WTC11 (cell line): ENCODE measurements around the gene TCEAL9. TPM values are rescaled to one million over a fixed set of nuclear protein-coding genes. Genes with fewer than 3 reads are reported as not detected.

Experiments used
- ATAC-seq: fragments of 200-7000 bp; cut with Tn5 transposase; 2 replicates; pipeline ENCODE4 v1.10.0; 2021; ENCODE audit warnings: mild to moderate bottlenecking, moderate library complexity
- CTCF ChIA-PET: fragments of 300-600 bp; sonication (Branson Sonifier 250); formaldehyde crosslinking; loops from one replicate; lab custom pipeline; 2021; ENCODE audit warnings: antibody characterized with exemption; lab: Charles Lee
- POLR2A ChIA-PET: fragments of 350-600 bp; sonication (Branson Sonifier 250); formaldehyde crosslinking; loops from one replicate; lab custom pipeline; 2021; ENCODE audit warnings: antibody characterized with exemption; lab: Charles Lee
- DNase-seq: peaks from one replicate; pipeline ENCODE4 v3.0.0; 2021; ENCODE audit warnings: low spot score
- H3K27ac Mint-ChIP-seq: 2 replicates; pipeline ENCODE4 v1.8.0; 2021; ENCODE audit warnings: mixed read lengths
- H3K27me3 Mint-ChIP-seq: 2 replicates; pipeline ENCODE4 v1.8.0; 2021; ENCODE audit warnings: low read depth, mild to moderate bottlenecking, moderate library complexity, mixed read lengths
- H3K36me3 Mint-ChIP-seq: 2 replicates; pipeline ENCODE4 v1.8.0; 2021; ENCODE audit warnings: mixed read lengths
- H3K4me1 Mint-ChIP-seq: 2 replicates; pipeline ENCODE4 v1.8.0; 2022; ENCODE audit warnings: mixed read lengths
- H3K4me3 Mint-ChIP-seq: 2 replicates; pipeline ENCODE4 v1.8.0; 2021; ENCODE audit warnings: mild to moderate bottlenecking, moderate library complexity, mixed read lengths
- H3K9me3 Mint-ChIP-seq: 2 replicates; pipeline ENCODE4 v1.8.0; 2021; ENCODE audit warnings: mixed read lengths
- CREB1 ChIP-seq: sonication (generic); formaldehyde crosslinking; IDR thresholded peaks from 2 replicates; pipeline ENCODE4 v1.8.0; 2023; ENCODE audit warnings: mild to moderate bottlenecking, missing genetic modification reagents
- CREM ChIP-seq: sonication (generic); formaldehyde crosslinking; IDR thresholded peaks from 2 replicates; pipeline ENCODE4 v1.8.1; 2022; ENCODE audit warnings: mild to moderate bottlenecking, missing genetic modification reagents, moderate library complexity
- EMX1 ChIP-seq: fragments of 250-450 bp; sonication (Bioruptor Pico); IDR thresholded peaks from 2 replicates; pipeline ENCODE4 v1.8.0; 2021; ENCODE audit warnings: mild to moderate bottlenecking
- FOXJ3 ChIP-seq: sonication (generic); formaldehyde crosslinking; IDR thresholded peaks from 2 replicates; pipeline ENCODE4 v1.9.0; 2021; ENCODE audit warnings: missing genetic modification reagents, mild to moderate bottlenecking, borderline replicate concordance
- JAZF1 ChIP-seq: fragments of 250-450 bp; sonication (Bioruptor Pico); IDR thresholded peaks from 2 replicates; pipeline ENCODE4 v1.9.0; 2021; ENCODE audit warnings: moderate library complexity, mild to moderate bottlenecking, inconsistent platforms
- NFATC4 ChIP-seq: fragments of 250-450 bp; sonication (Bioruptor Pico); IDR thresholded peaks from 2 replicates; pipeline ENCODE4 v1.9.0; 2021; ENCODE audit warnings: mild to moderate bottlenecking
- NFE2L1 ChIP-seq: sonication (generic); formaldehyde crosslinking; IDR thresholded peaks from 2 replicates; pipeline ENCODE4 v1.8.1; 2023; ENCODE audit warnings: missing genetic modification reagents
- NFYB ChIP-seq: sonication (generic); formaldehyde crosslinking; conservative IDR thresholded peaks from 2 replicates; pipeline ENCODE4 v1.8.0; 2022; ENCODE audit warnings: low read depth, missing genetic modification reagents
- NR3C1 ChIP-seq: sonication (generic); formaldehyde crosslinking; conservative IDR thresholded peaks from 2 replicates; pipeline ENCODE4 v1.8.1; 2023; ENCODE audit warnings: low read depth, mild to moderate bottlenecking, missing genetic modification reagents
- PRRX2 ChIP-seq: fragments of 250-450 bp; sonication (Bioruptor Pico); IDR thresholded peaks from 2 replicates; pipeline ENCODE4 v1.8.0; 2021; ENCODE audit warnings: mild to moderate bottlenecking
- SOX15 ChIP-seq: fragments of 250-450 bp; sonication (Bioruptor Pico); IDR thresholded peaks from 2 replicates; pipeline ENCODE4 v1.9.0; 2021; ENCODE audit warnings: mild to moderate bottlenecking
- SP1 ChIP-seq: sonication (generic); formaldehyde crosslinking; conservative IDR thresholded peaks from 2 replicates; pipeline ENCODE4 v1.8.1; 2022; ENCODE audit warnings: missing genetic modification reagents
- TCF7 ChIP-seq: sonication (generic); formaldehyde crosslinking; IDR thresholded peaks from 2 replicates; pipeline ENCODE4 v1.8.0; 2022; ENCODE audit warnings: mild to moderate bottlenecking, low read depth, missing genetic modification reagents, moderate library complexity
- TEAD1 ChIP-seq: sonication (generic); formaldehyde crosslinking; IDR thresholded peaks from 2 replicates; pipeline ENCODE4 v1.8.0; 2022; ENCODE audit warnings: mild to moderate bottlenecking, missing genetic modification reagents
- TEAD4 ChIP-seq: sonication (generic); formaldehyde crosslinking; IDR thresholded peaks from 2 replicates; pipeline ENCODE4 v1.8.0; 2022; ENCODE audit warnings: mild to moderate bottlenecking, missing genetic modification reagents
- TP53 ChIP-seq: sonication (generic); formaldehyde crosslinking; IDR thresholded peaks from 2 replicates; pipeline ENCODE4 v1.8.1; 2023; ENCODE audit warnings: mild to moderate bottlenecking, missing genetic modification reagents
- ZNF138 ChIP-seq: sonication (generic); formaldehyde crosslinking; conservative IDR thresholded peaks from 2 replicates; pipeline ENCODE4 v1.8.1; 2022; ENCODE audit warnings: mild to moderate bottlenecking, moderate library complexity, missing genetic modification reagents
- ZNF232 ChIP-seq: sonication (generic); formaldehyde crosslinking; IDR thresholded peaks from 2 replicates; pipeline ENCODE4 v1.8.0; 2022; ENCODE audit warnings: mild to moderate bottlenecking, missing genetic modification reagents
- ZNF263 ChIP-seq: sonication (generic); formaldehyde crosslinking; IDR thresholded peaks from 2 replicates; pipeline ENCODE4 v1.8.1; 2022; ENCODE audit warnings: low read depth, mild to moderate bottlenecking, moderate library complexity, missing genetic modification reagents
- total RNA-seq: library from RNA; stranded (reverse); gene quantifications from 3 replicates; pipeline ENCODE4 v1.2.3, GENCODE V29; 2021
- TF ChIP-seq, protein P1 (sequence below): sonication (generic); formaldehyde crosslinking; IDR thresholded peaks from 2 replicates; pipeline ENCODE4 v1.8.1; 2022; ENCODE audit warnings: mild to moderate bottlenecking, moderate library complexity, missing genetic modification reagents
- TF ChIP-seq, protein P2 (sequence below): sonication (generic); formaldehyde crosslinking; IDR thresholded peaks from 2 replicates; pipeline ENCODE4 v1.8.1; 2022; ENCODE audit warnings: low read depth, mild to moderate bottlenecking, moderate library complexity, missing genetic modification reagents, borderline replicate concordance
- TF ChIP-seq, protein P3 (sequence below): sonication (generic); formaldehyde crosslinking; IDR thresholded peaks from 2 replicates; pipeline ENCODE4 v1.8.1; 2023; ENCODE audit warnings: mild to moderate bottlenecking, missing genetic modification reagents, moderate library complexity
- TF ChIP-seq, protein P4 (sequence below): sonication (generic); formaldehyde crosslinking; conservative IDR thresholded peaks from 2 replicates; pipeline ENCODE4 v1.8.1; 2022; ENCODE audit warnings: mild to moderate bottlenecking, missing genetic modification reagents
- TF ChIP-seq, protein P5 (sequence below): sonication (generic); formaldehyde crosslinking; IDR thresholded peaks from 2 replicates; pipeline ENCODE4 v1.8.1; 2022; ENCODE audit warnings: missing genetic modification reagents, borderline replicate concordance
- TF ChIP-seq, protein P6 (sequence below): sonication (generic); formaldehyde crosslinking; IDR thresholded peaks from 2 replicates; pipeline ENCODE4 v1.8.1; 2023; ENCODE audit warnings: mild to moderate bottlenecking, missing genetic modification reagents
- TF ChIP-seq, protein P7 (sequence below): sonication (generic); formaldehyde crosslinking; IDR thresholded peaks from 2 replicates; pipeline ENCODE4 v1.8.0; 2022; ENCODE audit warnings: mild to moderate bottlenecking, missing genetic modification reagents
- TF ChIP-seq, protein P8 (sequence below): sonication (generic); formaldehyde crosslinking; IDR thresholded peaks from 2 replicates; pipeline ENCODE4 v1.8.0; 2022; ENCODE audit warnings: mild to moderate bottlenecking, missing genetic modification reagents
- TF ChIP-seq, protein P9 (sequence below): sonication (generic); formaldehyde crosslinking; IDR thresholded peaks from 2 replicates; pipeline ENCODE4 v1.8.1; 2023; ENCODE audit warnings: mild to moderate bottlenecking, missing genetic modification reagents

The TCEAL9 gene
- total RNA-seq, 1 experiment from 2014 or later = 30.4 TPM

DNA sequence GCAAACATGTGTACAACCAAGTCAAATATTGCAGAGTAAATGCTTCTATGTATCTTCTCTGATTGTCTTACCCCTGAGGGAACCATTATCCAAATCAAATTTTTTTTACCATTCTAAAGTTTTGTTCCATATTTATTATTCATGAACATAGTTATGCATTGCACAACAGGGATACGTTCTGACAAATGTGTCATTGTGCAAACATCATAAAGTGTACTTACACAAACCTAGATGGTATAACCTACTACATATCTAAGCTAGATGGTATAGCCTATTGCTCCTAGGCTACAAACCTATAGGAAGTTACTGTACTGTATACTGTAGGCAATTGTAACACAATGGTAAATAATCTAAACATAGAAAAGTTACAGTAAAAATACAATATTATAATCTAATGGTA lies 43.4 kb downstream of the TCEAL9 start (continued):
- TF ChIP-seq, protein P1, sequence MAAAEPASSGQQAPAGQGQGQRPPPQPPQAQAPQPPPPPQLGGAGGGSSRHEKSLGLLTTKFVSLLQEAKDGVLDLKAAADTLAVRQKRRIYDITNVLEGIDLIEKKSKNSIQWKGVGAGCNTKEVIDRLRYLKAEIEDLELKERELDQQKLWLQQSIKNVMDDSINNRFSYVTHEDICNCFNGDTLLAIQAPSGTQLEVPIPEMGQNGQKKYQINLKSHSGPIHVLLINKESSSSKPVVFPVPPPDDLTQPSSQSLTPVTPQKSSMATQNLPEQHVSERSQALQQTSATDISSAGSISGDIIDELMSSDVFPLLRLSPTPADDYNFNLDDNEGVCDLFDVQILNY (CRISPR knock-in tag) = no peak
- TF ChIP-seq SOX15 (CRISPR knock-in tag) = no peak
- TF ChIP-seq, protein P2, sequence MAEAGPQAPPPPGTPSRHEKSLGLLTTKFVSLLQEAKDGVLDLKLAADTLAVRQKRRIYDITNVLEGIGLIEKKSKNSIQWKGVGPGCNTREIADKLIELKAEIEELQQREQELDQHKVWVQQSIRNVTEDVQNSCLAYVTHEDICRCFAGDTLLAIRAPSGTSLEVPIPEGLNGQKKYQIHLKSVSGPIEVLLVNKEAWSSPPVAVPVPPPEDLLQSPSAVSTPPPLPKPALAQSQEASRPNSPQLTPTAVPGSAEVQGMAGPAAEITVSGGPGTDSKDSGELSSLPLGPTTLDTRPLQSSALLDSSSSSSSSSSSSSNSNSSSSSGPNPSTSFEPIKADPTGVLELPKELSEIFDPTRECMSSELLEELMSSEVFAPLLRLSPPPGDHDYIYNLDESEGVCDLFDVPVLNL (CRISPR knock-in tag) = no peak
- TF ChIP-seq, protein P3, sequence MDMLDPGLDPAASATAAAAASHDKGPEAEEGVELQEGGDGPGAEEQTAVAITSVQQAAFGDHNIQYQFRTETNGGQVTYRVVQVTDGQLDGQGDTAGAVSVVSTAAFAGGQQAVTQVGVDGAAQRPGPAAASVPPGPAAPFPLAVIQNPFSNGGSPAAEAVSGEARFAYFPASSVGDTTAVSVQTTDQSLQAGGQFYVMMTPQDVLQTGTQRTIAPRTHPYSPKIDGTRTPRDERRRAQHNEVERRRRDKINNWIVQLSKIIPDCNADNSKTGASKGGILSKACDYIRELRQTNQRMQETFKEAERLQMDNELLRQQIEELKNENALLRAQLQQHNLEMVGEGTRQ (CRISPR knock-in tag) = no peak
- TF ChIP-seq, protein P4, sequence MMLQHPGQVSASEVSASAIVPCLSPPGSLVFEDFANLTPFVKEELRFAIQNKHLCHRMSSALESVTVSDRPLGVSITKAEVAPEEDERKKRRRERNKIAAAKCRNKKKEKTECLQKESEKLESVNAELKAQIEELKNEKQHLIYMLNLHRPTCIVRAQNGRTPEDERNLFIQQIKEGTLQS (CRISPR knock-in tag) = no peak
- no peak for TF ChIP-seq JAZF1 (CRISPR knock-in tag)
- no peak for TF ChIP-seq NR3C1 (CRISPR knock-in tag)
- TF ChIP-seq NFYB (CRISPR knock-in tag) = no peak
- no peak for TF ChIP-seq FOXJ3 (CRISPR knock-in tag)
- TF ChIP-seq, protein P5, sequence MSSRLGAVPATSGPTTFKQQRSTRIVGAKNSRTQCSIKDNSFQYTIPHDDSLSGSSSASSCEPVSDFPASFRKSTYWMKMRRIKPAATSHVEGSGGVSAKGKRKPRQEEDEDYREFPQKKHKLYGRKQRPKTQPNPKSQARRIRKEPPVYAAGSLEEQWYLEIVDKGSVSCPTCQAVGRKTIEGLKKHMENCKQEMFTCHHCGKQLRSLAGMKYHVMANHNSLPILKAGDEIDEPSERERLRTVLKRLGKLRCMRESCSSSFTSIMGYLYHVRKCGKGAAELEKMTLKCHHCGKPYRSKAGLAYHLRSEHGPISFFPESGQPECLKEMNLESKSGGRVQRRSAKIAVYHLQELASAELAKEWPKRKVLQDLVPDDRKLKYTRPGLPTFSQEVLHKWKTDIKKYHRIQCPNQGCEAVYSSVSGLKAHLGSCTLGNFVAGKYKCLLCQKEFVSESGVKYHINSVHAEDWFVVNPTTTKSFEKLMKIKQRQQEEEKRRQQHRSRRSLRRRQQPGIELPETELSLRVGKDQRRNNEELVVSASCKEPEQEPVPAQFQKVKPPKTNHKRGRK (CRISPR knock-in tag) = no peak
- no peak for TF ChIP-seq ZNF232 (CRISPR knock-in tag)
- no peak for TF ChIP-seq TEAD4
- no peak for TF ChIP-seq SP1 (CRISPR knock-in tag)

DNA sequence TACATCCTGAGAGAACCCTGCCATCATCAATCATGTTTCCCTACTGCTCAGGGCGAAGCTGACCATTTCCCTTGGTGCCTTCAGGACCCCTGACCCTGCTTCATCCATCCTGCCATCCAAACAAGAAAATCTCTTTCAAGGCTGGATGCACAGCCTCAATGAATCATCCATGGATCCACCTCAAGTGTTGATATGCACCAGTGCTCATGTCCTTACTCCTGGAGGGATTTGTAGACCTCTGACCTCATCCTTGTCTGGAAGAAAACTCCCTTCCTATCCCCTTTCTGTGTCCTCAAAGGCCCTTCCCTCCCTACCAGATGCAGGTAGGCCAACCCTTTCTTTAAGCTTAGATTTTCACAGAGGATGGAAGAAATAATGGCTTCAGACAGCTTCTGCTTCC lies 44.6 kb downstream of the TCEAL9 start:
- no peak overlapping the region for H3K4me3 Mint-ChIP-seq
- TF ChIP-seq PRRX2 (CRISPR knock-in tag) (no peak), EMX1 (CRISPR knock-in tag) (no peak), JAZF1 (CRISPR knock-in tag) (no peak), CREB1 (no peak), CREM (CRISPR knock-in tag) (no peak), NFATC4 (no peak), TP53 (CRISPR knock-in tag) (no peak), ZNF263 (CRISPR knock-in tag) (no peak), TEAD1 (CRISPR knock-in tag) (no peak), NFE2L1 (CRISPR knock-in tag) (no peak), SP1 (CRISPR knock-in tag) (no peak), ZNF138 (CRISPR knock-in tag) (no peak), TCF7 (CRISPR knock-in tag) (no peak)
- TF ChIP-seq, protein P6, sequence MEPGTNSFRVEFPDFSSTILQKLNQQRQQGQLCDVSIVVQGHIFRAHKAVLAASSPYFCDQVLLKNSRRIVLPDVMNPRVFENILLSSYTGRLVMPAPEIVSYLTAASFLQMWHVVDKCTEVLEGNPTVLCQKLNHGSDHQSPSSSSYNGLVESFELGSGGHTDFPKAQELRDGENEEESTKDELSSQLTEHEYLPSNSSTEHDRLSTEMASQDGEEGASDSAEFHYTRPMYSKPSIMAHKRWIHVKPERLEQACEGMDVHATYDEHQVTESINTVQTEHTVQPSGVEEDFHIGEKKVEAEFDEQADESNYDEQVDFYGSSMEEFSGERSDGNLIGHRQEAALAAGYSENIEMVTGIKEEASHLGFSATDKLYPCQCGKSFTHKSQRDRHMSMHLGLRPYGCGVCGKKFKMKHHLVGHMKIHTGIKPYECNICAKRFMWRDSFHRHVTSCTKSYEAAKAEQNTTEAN (CRISPR knock-in tag) = no peak
- TF ChIP-seq, protein P7, sequence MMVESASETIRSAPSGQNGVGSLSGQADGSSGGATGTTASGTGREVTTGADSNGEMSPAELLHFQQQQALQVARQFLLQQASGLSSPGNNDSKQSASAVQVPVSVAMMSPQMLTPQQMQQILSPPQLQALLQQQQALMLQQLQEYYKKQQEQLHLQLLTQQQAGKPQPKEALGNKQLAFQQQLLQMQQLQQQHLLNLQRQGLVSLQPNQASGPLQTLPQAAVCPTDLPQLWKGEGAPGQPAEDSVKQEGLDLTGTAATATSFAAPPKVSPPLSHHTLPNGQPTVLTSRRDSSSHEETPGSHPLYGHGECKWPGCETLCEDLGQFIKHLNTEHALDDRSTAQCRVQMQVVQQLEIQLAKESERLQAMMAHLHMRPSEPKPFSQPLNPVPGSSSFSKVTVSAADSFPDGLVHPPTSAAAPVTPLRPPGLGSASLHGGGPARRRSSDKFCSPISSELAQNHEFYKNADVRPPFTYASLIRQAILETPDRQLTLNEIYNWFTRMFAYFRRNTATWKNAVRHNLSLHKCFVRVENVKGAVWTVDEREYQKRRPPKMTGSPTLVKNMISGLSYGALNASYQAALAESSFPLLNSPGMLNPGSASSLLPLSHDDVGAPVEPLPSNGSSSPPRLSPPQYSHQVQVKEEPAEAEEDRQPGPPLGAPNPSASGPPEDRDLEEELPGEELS (CRISPR knock-in tag) = no peak
- TF ChIP-seq, protein P8, sequence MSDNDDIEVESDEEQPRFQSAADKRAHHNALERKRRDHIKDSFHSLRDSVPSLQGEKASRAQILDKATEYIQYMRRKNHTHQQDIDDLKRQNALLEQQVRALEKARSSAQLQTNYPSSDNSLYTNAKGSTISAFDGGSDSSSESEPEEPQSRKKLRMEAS = no peak
- TF ChIP-seq, protein P9, sequence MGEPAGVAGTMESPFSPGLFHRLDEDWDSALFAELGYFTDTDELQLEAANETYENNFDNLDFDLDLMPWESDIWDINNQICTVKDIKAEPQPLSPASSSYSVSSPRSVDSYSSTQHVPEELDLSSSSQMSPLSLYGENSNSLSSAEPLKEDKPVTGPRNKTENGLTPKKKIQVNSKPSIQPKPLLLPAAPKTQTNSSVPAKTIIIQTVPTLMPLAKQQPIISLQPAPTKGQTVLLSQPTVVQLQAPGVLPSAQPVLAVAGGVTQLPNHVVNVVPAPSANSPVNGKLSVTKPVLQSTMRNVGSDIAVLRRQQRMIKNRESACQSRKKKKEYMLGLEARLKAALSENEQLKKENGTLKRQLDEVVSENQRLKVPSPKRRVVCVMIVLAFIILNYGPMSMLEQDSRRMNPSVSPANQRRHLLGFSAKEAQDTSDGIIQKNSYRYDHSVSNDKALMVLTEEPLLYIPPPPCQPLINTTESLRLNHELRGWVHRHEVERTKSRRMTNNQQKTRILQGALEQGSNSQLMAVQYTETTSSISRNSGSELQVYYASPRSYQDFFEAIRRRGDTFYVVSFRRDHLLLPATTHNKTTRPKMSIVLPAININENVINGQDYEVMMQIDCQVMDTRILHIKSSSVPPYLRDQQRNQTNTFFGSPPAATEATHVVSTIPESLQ = no peak
- no peak for DNase-seq
- H3K36me3 Mint-ChIP-seq = peaks cover 6% of the 10 kb centered on the region; the same call in 1 of the 2 replicates
- peaks cover 70% of the 10 kb centered on the region for H3K27me3 Mint-ChIP-seq
- peaks cover 13% of the 10 kb centered on the region for H3K4me1 Mint-ChIP-seq
- CTCF ChIA-PET = interaction anchor here (0.6 kb wide), 1 partner anchor 63 kb away, joined by 3 read pairs; no protein-coding TSS in a partner anchor
- H3K27ac Mint-ChIP-seq = no peak overlapping the region
- H3K9me3 Mint-ChIP-seq = peaks cover 6% of the 10 kb centered on the region
- ATAC-seq = no peak
- POLR2A ChIA-PET = no interaction called here
